Activated CD4-positive, alpha-beta T cell treated with anti-CD3 and anti-CD28 coated beads, Interleukin-2, Interleukin-4, amounts not matched to agents 100 ng/mL and 50 ng/mL, durations not matched to agents 16 hours and 8 hours (primary cell): ENCODE data around the gene ZNF385D.

Experiments used
- DNase-seq: peaks from one replicate; pipeline ENCODE4 v3.0.0-alpha.2; 2020; ENCODE audit warnings: low spot score

ZNF385D gene

GRCh38 chr3:21750080-21750696 lies 822 bp downstream of the ZNF385D start:
- no peak for DNase-seq

GRCh38 chr3:21747966-21748555 lies 2.9 kb downstream of the ZNF385D start:
- no peak for DNase-seq

GRCh38 chr3:21747376-21747775 lies 3.6 kb downstream of the ZNF385D start:
- DNase-seq, result no peak

GRCh38 chr3:21745966-21746365 lies 5.0 kb downstream of the ZNF385D start:
- no peak for DNase-seq

GRCh38 chr3:21744793-21745192 lies 6.2 kb downstream of the ZNF385D start:
- no peak for DNase-seq

- no peak for DNase-seq
Observed at GRCh38 chr3:21738935-21739702, 11.9 kb downstream of the ZNF385D start.

- DNase-seq, result no peak
Observed at GRCh38 chr3:21738283-21738682, 12.7 kb downstream of the ZNF385D start.

- DNase-seq, result no peak
Observed at GRCh38 chr3:21734746-21735145, 16.3 kb downstream of the ZNF385D start.

- no peak for DNase-seq
Observed at GRCh38 chr3:21729888-21730459, 21.0 kb downstream of the ZNF385D start.

- DNase-seq, result no peak
Observed at GRCh38 chr3:21729331-21729730, 21.7 kb downstream of the ZNF385D start.

- DNase-seq, result no peak
Observed at GRCh38 chr3:21722768-21723167, 28.2 kb downstream of the ZNF385D start.

GRCh38 chr3:21722301-21722700 lies 28.7 kb downstream of the ZNF385D start:
- DNase-seq, result no peak

GRCh38 chr3:21718943-21719591 lies 31.9 kb downstream of the ZNF385D start:
- no peak for DNase-seq

- no peak for DNase-seq
Observed at GRCh38 chr3:21718161-21718765, 32.7 kb downstream of the ZNF385D start.

- DNase-seq, result no peak
Observed at GRCh38 chr3:21715662-21716061, 35.3 kb downstream of the ZNF385D start.

GRCh38 chr3:21705769-21706168 lies 45.2 kb downstream of the ZNF385D start:
- no peak for DNase-seq

- DNase-seq, result no peak
Observed at GRCh38 chr3:21704796-21705195, 46.2 kb downstream of the ZNF385D start.

GRCh38 chr3:21703291-21703690 lies 47.7 kb downstream of the ZNF385D start:
- no peak for DNase-seq

GRCh38 chr3:21697707-21698106 lies 53.3 kb downstream of the ZNF385D start:
- no peak for DNase-seq

- no peak for DNase-seq
Observed at GRCh38 chr3:21694506-21694905, 56.5 kb downstream of the ZNF385D start.

GRCh38 chr3:21691036-21691435 lies 60.0 kb downstream of the ZNF385D start:
- DNase-seq, result no peak

- no peak for DNase-seq
Observed at GRCh38 chr3:21682206-21682605, 68.8 kb downstream of the ZNF385D start.
